ENCODE measurements around the gene AXDND1. TPM values are rescaled to one million over a fixed set of nuclear protein-coding genes. Genes with fewer than 3 reads are reported as not detected.

AXDND1 gene
- total RNA-seq, 1 experiment from 2014 or later: 0.48 TPM

GRCh38 chr1:179342740-179343404 lies 22.9 kb upstream of the AXDND1 start:
- Histone ChIP-seq H3T11ph (ENCODE audit: low read length) (no peak overlapping the region), H2BK12ac (ENCODE audit: insufficient read length, low read depth, low read length) (no peak overlapping the region), H3K23ac (ENCODE audit: insufficient read length, low read depth, low read length) (no peak overlapping the region), H3K79me2 (ENCODE audit: insufficient read depth, low read length) (no peaks in the 10 kb centered on the region), H2BK120ac (ENCODE audit: low read depth, low read length, poor library complexity, severe bottlenecking) (no peak overlapping the region), H2BK15ac (ENCODE audit: low read depth, low read length) (no peak overlapping the region), H2AK5ac (ENCODE audit: insufficient read length, low read length) (no peak overlapping the region), H3K14ac (ENCODE audit: insufficient read depth, low read length) (no peak overlapping the region), H3K27me3 (ENCODE audit: insufficient read depth, low read length) (no peaks in the 10 kb centered on the region), H3K79me1 (ENCODE audit: insufficient read depth, low read depth, low read length, poor library complexity, severe bottlenecking) (no peaks in the 10 kb centered on the region), H2BK5ac (ENCODE audit: insufficient read length, low read length) (no peak overlapping the region), H2BK20ac (ENCODE audit: low read depth, low read length, poor library complexity, severe bottlenecking) (no peak overlapping the region), H3K4ac (ENCODE audit: low read depth, low read length) (no peak overlapping the region), H3K18ac (ENCODE audit: insufficient read length, low read depth, low read length) (no peak overlapping the region), H3K4me2 (ENCODE audit: insufficient read depth, insufficient read length, low read length) (no peak overlapping the region), H4K20me1 (ENCODE audit: control insufficient read depth, insufficient read depth, insufficient read length) (no peaks in the 10 kb centered on the region), H4K91ac (ENCODE audit: insufficient read length, low read depth, low read length) (no peak overlapping the region), H3K56ac (ENCODE audit: insufficient read length, low read depth, low read length) (no peak overlapping the region), H4K5ac (ENCODE audit: insufficient read length, low read depth, low read length) (no peak overlapping the region), H3K23me2 (ENCODE audit: insufficient read length, low read depth, low read length, poor library complexity, severe bottlenecking) (no peaks in the 10 kb centered on the region), H2AFZ (ENCODE audit: low read length) (no peak overlapping the region), H3K4me1 (ENCODE audit: insufficient read depth, low read length) (no peaks in the 10 kb centered on the region), H3K27ac (ENCODE audit: insufficient read length, low read depth, low read length) (no peak overlapping the region), H4K8ac (replicated peaks; ENCODE audit: insufficient read length, low read depth, low read length) (no peak overlapping the region), H3K9me3 (ENCODE audit: control insufficient read depth, low read depth, low read length) (no peaks in the 10 kb centered on the region), H3K9ac (ENCODE audit: extremely low read depth, insufficient read length, low read length) (no peak overlapping the region)
- peaks cover 0 to 3% (median 0%) of the 10 kb centered on the region in 3 experiments; a peak in 1 of 7 replicates for H3K36me3 Mint-ChIP-seq (ENCODE audit: insufficient read depth in 1 of 3, low read depth in 3 of 3)
- no peak overlapping the region for H3K27ac Mint-ChIP-seq
- H3K4me3 Mint-ChIP-seq: no peak overlapping the region
- H3K4me1 Mint-ChIP-seq: no peaks in the 10 kb centered on the region
- WGBS (ENCODE audit: extremely low coverage, insufficient read length, low lambda C conversion rate): no CpG with 5 or more reads among the region's 4 CpGs
- H3K9me3 Mint-ChIP-seq: no peaks in the 10 kb centered on the region
- H3K27me3 Mint-ChIP-seq (ENCODE audit: low read depth): no peaks in the 10 kb centered on the region
- no peak for TF ChIP-seq CTCF (conservative IDR thresholded peaks at IDR 0.05)
- DNase-seq: no peak
